HepG2 (cell line): ENCODE data around the gene RNF149. TPM values are rescaled to one million over a fixed set of nuclear protein-coding genes. Genes with fewer than 3 reads are reported as not detected.

Experiments
- CENPX ChIP-seq: sonication (generic); formaldehyde crosslinking; IDR thresholded peaks from 2 replicates; pipeline ENCODE4 v1.9.0; 2021; ENCODE audit warnings: mild to moderate bottlenecking, missing genetic modification reagents, moderate library complexity
- ELF1 ChIP-seq: sonication (generic); formaldehyde crosslinking; IDR thresholded peaks from 2 replicates; pipeline ENCODE4 v1.4.0; 2020; ENCODE audit warnings: missing genetic modification reagents
- IKZF4 ChIP-seq: sonication (generic); formaldehyde crosslinking; IDR thresholded peaks from 2 replicates; pipeline ENCODE4 v1.5.1; 2020; ENCODE audit warnings: borderline replicate concordance, mild to moderate bottlenecking, low read depth, missing genetic modification reagents; ENCODE audit errors: not compliant biosample characterization
- KMT2B ChIP-seq: IDR thresholded peaks from 2 replicates; pipeline ENCODE4 v1.6.1; 2016; ENCODE audit warnings: missing genetic modification reagents, missing compliant biosample characterization
- MAFG ChIP-seq: sonication (generic); formaldehyde crosslinking; IDR thresholded peaks from 2 replicates; pipeline ENCODE4 v1.5.1; 2020; ENCODE audit warnings: mild to moderate bottlenecking, missing genetic modification reagents
- NR2F1 ChIP-seq, 2 experiments: fragments of 450-650 bp in 1 of 2; formaldehyde crosslinking in 1 of 2; IDR thresholded peaks; 2 replicates each; pipeline versions ENCODE4 v1.5.0 to v1.6.1; 2016 to 2020; ENCODE audit warnings: mild to moderate bottlenecking in 1 of 2, missing compliant biosample characterization in 1 of 2, missing genetic modification reagents in 1 of 2, moderate library complexity in 1 of 2
- PHB2 ChIP-seq: fragments of 450-650 bp; IDR thresholded peaks from 2 replicates; pipeline ENCODE4 v1.6.1; 2018; ENCODE audit not compliant: partially characterized antibody
- RAD21 ChIP-seq: fragments of 450-650 bp; formaldehyde crosslinking; IDR thresholded peaks from 2 replicates; pipeline ENCODE4 v1.5.0; 2020; ENCODE audit warnings: mild to moderate bottlenecking
- REL ChIP-seq: sonication (generic); formaldehyde crosslinking; conservative IDR thresholded peaks from 2 replicates; pipeline ENCODE4 v1.8.0; 2022; ENCODE audit warnings: mild to moderate bottlenecking, missing genetic modification reagents, moderate library complexity
- SAFB2 ChIP-seq: sonication (generic); formaldehyde crosslinking; IDR thresholded peaks from 2 replicates; pipeline ENCODE4 v1.5.1; 2020; ENCODE audit warnings: missing genetic modification reagents, low read depth, mild to moderate bottlenecking, borderline replicate concordance
- SNAI1 ChIP-seq: sonication (generic); formaldehyde crosslinking; IDR thresholded peaks from 2 replicates; pipeline ENCODE4 v1.5.0; 2020; ENCODE audit warnings: mild to moderate bottlenecking, missing genetic modification reagents, borderline replicate concordance
- SNAPC4 ChIP-seq: sonication (generic); formaldehyde crosslinking; IDR thresholded peaks from 2 replicates; pipeline ENCODE4 v1.4.0; 2020; ENCODE audit warnings: mild to moderate bottlenecking, missing genetic modification reagents
- SRSF1 ChIP-seq: fragments of 200-400 bp; formaldehyde crosslinking; optimal IDR thresholded peaks from 2 replicates; pipeline ENCODE3; 2017; ENCODE audit warnings: mild to moderate bottlenecking, low read depth, low read length, moderate library complexity
- TRIM22 ChIP-seq: fragments of 450-650 bp; IDR thresholded peaks from 2 replicates; pipeline ENCODE4 v1.6.1; 2017
- ZBTB34 ChIP-seq: sonication (generic); formaldehyde crosslinking; IDR thresholded peaks from 2 replicates; pipeline ENCODE4 v1.8.0; 2022; ENCODE audit warnings: mild to moderate bottlenecking, missing genetic modification reagents
- ZKSCAN8 ChIP-seq: IDR thresholded peaks from 2 replicates; pipeline ENCODE4 v1.6.1; 2016; ENCODE audit warnings: borderline replicate concordance, missing genetic modification reagents, missing compliant biosample characterization
- ZMYM3 ChIP-seq: sonication (generic); formaldehyde crosslinking; IDR thresholded peaks from 2 replicates; pipeline ENCODE4 v1.5.1; 2020; ENCODE audit warnings: mild to moderate bottlenecking, missing genetic modification reagents
- ZNF160 ChIP-seq: sonication (generic); formaldehyde crosslinking; IDR thresholded peaks from 2 replicates; pipeline ENCODE4 v1.8.0; 2022; ENCODE audit warnings: mild to moderate bottlenecking, inconsistent platforms, missing genetic modification reagents
- ZNF253 ChIP-seq: sonication (generic); formaldehyde crosslinking; IDR thresholded peaks from 2 replicates; pipeline ENCODE4 v1.8.0; 2022; ENCODE audit warnings: mild to moderate bottlenecking, missing genetic modification reagents, borderline replicate concordance
- ZNF30 ChIP-seq: sonication (generic); formaldehyde crosslinking; IDR thresholded peaks from 2 replicates; pipeline ENCODE4 v1.5.0; 2020; ENCODE audit warnings: mild to moderate bottlenecking, missing genetic modification reagents
- ZNF530 ChIP-seq: sonication (generic); formaldehyde crosslinking; IDR thresholded peaks from 2 replicates; pipeline ENCODE4 v1.5.0; 2020; ENCODE audit warnings: low read depth, mild to moderate bottlenecking, missing genetic modification reagents
- ZNF7 ChIP-seq: IDR thresholded peaks from 2 replicates; pipeline ENCODE4 v1.6.1; 2016; ENCODE audit warnings: missing biosample characterization, missing genetic modification reagents
- ZNF772 ChIP-seq: sonication (generic); formaldehyde crosslinking; IDR thresholded peaks from 2 replicates; pipeline ENCODE4 v1.5.0; 2020; ENCODE audit warnings: mild to moderate bottlenecking, missing genetic modification reagents
- ZNF776 ChIP-seq: sonication (generic); formaldehyde crosslinking; IDR thresholded peaks from 2 replicates; pipeline ENCODE4 v1.4.0; 2020; ENCODE audit warnings: mild to moderate bottlenecking, missing genetic modification reagents
- polyA plus RNA-seq, 8 experiments: library from polyadenylated mRNA; depleted of rRNA in 3 of 8; stranded (reverse) in 7 of 8; unstranded in 1 of 8; fragments of >200 nt; fragmentation: Illumina TruSeq in 4 of 8; extraction: Trizol in 4 of 8; gene quantifications; 2 replicates each; pipeline versions ENCODE4 v1.2.1 to v1.2.3, GENCODE V29; 2011 to 2016; ENCODE audit warnings: low read depth in 4 of 8, missing spikeins in 1 of 8, mixed read lengths in 1 of 8; ENCODE audit not compliant: insufficient read depth in 1 of 8
- total RNA-seq, 5 experiments: library from RNA; depleted of rRNA; stranded (reverse); fragments of >200 nt; fragmentation: Illumina TruSeq; extraction: Trizol; gene quantifications; 2 replicates each; pipeline ENCODE4 v1.2.3, GENCODE V29; 2016; ENCODE audit warnings: low read depth in 1 of 5

Gene RNF149
- total and polyA plus RNA-seq, 2 of the 13 experiments (the other 11 are each of a cell fraction or from before 2014, with no cell fraction given): 87.6 to 109 TPM

GRCh38 chr2:101252408-101253012 is 56.0 kb downstream of the RNF149 start, which contains the start of gene CNOT11 (continued):
- peak; percentile 54; the same call in 1 of the 2 replicates for TF ChIP-seq SNAPC4
- no peak; the same call in 1 of the 2 replicates for TF ChIP-seq ZMYM3 (CRISPR knock-in tag)
- no peak for TF ChIP-seq ZNF530
- TF ChIP-seq REL (CRISPR knock-in tag): peak; percentile 93; the same call in 1 of the 2 replicates
- TF ChIP-seq RAD21 (CRISPR knock-in tag): no peak
- no peak for TF ChIP-seq CENPX (CRISPR knock-in tag)
- TF ChIP-seq ZNF160: peak; percentile 69; the same call in 1 of the 2 replicates
- no peak for TF ChIP-seq MAFG (CRISPR knock-in tag)
- TF ChIP-seq PHB2: no peak
- no peak for TF ChIP-seq SRSF1
- TF ChIP-seq ZNF30 (CRISPR knock-in tag): no peak
- TF ChIP-seq ELF1 (CRISPR knock-in tag): peak; percentile 87
- TF ChIP-seq ZBTB34 (CRISPR knock-in tag): peak; percentile 34; the same call in 1 of the 2 replicates
- no peak for TF ChIP-seq ZNF7 (CRISPR knock-in tag)
- no peak; the same call in 1 of the 2 replicates for TF ChIP-seq SAFB2 (CRISPR knock-in tag)
- peak; percentile 63; the same call in 1 of the 2 replicates for TF ChIP-seq ZNF776
- peak; percentile 33 for TF ChIP-seq IKZF4 (CRISPR knock-in tag)
- TF ChIP-seq NR2F1 (CRISPR knock-in tag; IDR thresholded peaks at IDR 0.05): no peak
- TF ChIP-seq ZNF253 (CRISPR knock-in tag): no peak
- peak; percentile 99 for TF ChIP-seq KMT2B (CRISPR knock-in tag)
- TF ChIP-seq ZKSCAN8 (CRISPR knock-in tag): no peak; the same call in 1 of the 2 replicates
- TF ChIP-seq ZNF772: peak; percentile 83
- 0 out of 2 replicates have a peak, but pooled peaks have one; percentile 82 for TF ChIP-seq SNAI1
- TF ChIP-seq TRIM22: no peak
